Loucy (cell line): Measurements from ENCODE around the gene CDH4.

ENCODE experiments used
- H2AFZ ChIP-seq: fragments of 200-600 bp; sonication (generic); 2 replicates; pipeline ENCODE4 v1.6.0; 2016; ENCODE audit warnings: antibody characterized with exemption, mild to moderate bottlenecking, low read length, moderate library complexity
- H3F3A ChIP-seq: fragments of 200-600 bp; 2 replicates; pipeline ENCODE4 v1.6.0; 2016; ENCODE audit warnings: antibody characterized with exemption, low read depth, mild to moderate bottlenecking
- H3K27me3 ChIP-seq: fragments of 200-600 bp; sonication (generic); 2 replicates; pipeline ENCODE4 v1.6.1; 2014; ENCODE audit warnings: low read length, mild to moderate bottlenecking; ENCODE audit not compliant: insufficient read depth, poor library complexity, severe bottlenecking
- H3K36me3 ChIP-seq: fragments of 200-600 bp; sonication (generic); 2 replicates; pipeline ENCODE4 v1.6.1; 2016; ENCODE audit warnings: low read length; ENCODE audit not compliant: insufficient read depth
- H3K4me1 ChIP-seq: fragments of 200-600 bp; sonication (generic); 2 replicates; pipeline ENCODE4 v1.5.1; 2014; ENCODE audit warnings: low read length, mild to moderate bottlenecking; ENCODE audit not compliant: insufficient read depth, poor library complexity, severe bottlenecking
- H3K4me2 ChIP-seq: fragments of 200-600 bp; sonication (generic); 2 replicates; pipeline ENCODE4 v1.6.0; 2014; ENCODE audit warnings: antibody characterized with exemption, low read length, low read depth, mild to moderate bottlenecking; ENCODE audit not compliant: poor library complexity, severe bottlenecking
- H3K4me3 ChIP-seq: fragments of 200-600 bp; sonication (generic); 2 replicates; pipeline ENCODE4 v1.5.1; 2014; ENCODE audit warnings: low read length, mild to moderate bottlenecking, mixed read lengths; ENCODE audit not compliant: poor library complexity, severe bottlenecking
- H3K79me2 ChIP-seq: fragments of 200-600 bp; sonication (generic); 2 replicates; pipeline ENCODE4 v1.6.1; 2014; ENCODE audit warnings: low read length; ENCODE audit not compliant: insufficient read depth
- H3K9ac ChIP-seq: fragments of 200-600 bp; sonication (generic); 2 replicates; pipeline ENCODE4 v1.6.0; 2014; ENCODE audit warnings: mild to moderate bottlenecking, low read depth, low read length, moderate library complexity; ENCODE audit not compliant: poor library complexity, severe bottlenecking
- H3K9me2 ChIP-seq: fragments of 200-600 bp; sonication (generic); replicated peaks from 2 replicates; pipeline ENCODE4 v1.6.1; 2016; ENCODE audit warnings: low read depth, low read length, mixed read lengths
- H3K9me3 ChIP-seq: fragments of 200-600 bp; sonication (generic); 2 replicates; pipeline ENCODE4 v1.6.1; 2014; ENCODE audit warnings: mild to moderate bottlenecking, antibody characterized with exemption, low read length, low read depth; ENCODE audit not compliant: insufficient read depth
- H4K20me1 ChIP-seq: fragments of 200-600 bp; sonication (generic); 2 replicates; pipeline ENCODE4 v1.6.0; 2014; ENCODE audit warnings: antibody characterized with exemption, low read length, mild to moderate bottlenecking; ENCODE audit not compliant: insufficient read depth, poor library complexity, severe bottlenecking
- EZH2phosphoT487 ChIP-seq: fragments of 200-600 bp; IDR thresholded peaks from 2 replicates; pipeline ENCODE4 v1.6.1; 2018; ENCODE audit warnings: antibody characterized with exemption, mild to moderate bottlenecking, moderate library complexity, borderline replicate concordance
- TF ChIP-seq, protein P1 (sequence below): fragments of 200-600 bp; sonication (generic); conservative IDR thresholded peaks from 2 replicates; pipeline ENCODE4 v1.5.1; 2014; ENCODE audit warnings: mild to moderate bottlenecking, antibody characterized with exemption, low read length

CDH4 gene

DNA sequence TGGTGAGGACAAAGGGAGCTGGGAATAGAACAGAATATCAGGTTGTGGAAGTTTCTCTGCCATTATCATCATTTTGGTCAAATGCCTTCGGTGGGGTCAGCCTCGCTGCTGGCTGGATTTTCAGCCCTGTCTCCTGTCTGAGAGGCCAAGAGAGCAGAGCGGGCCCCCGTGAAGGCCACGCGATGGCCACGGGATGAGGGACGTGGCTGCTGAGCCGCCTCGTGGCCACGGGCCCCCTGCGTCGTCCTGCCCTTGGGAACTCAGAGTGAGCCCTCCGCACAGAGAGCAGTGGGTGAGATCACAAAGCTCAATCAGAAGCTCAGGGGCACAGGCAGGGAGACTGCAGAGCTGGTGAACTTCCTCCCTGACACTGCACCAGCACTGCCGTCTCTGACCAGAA, 363.7 kb downstream of the CDH4 start:
- Histone ChIP-seq H3K9ac (no peak overlapping the region), H3K27me3 (no peaks in the 10 kb centered on the region), H2AFZ (no peak overlapping the region), H3K36me3 (peaks cover 5% of the 10 kb centered on the region; the same call in 1 of the 2 replicates), H3K9me3 (no peaks in the 10 kb centered on the region; the same call in 1 of the 2 replicates), H3F3A (no peaks in the 10 kb centered on the region), H3K4me3 (no peak overlapping the region), H3K4me2 (no peak overlapping the region), H3K79me2 (peaks cover 6% of the 10 kb centered on the region; the same call in 1 of the 2 replicates), H3K9me2 (no peaks in the 10 kb centered on the region), H3K4me1 (no peaks in the 10 kb centered on the region), H4K20me1 (no peaks in the 10 kb centered on the region)
- no peak for TF ChIP-seq EZH2phosphoT487
- TF ChIP-seq, protein P1, sequence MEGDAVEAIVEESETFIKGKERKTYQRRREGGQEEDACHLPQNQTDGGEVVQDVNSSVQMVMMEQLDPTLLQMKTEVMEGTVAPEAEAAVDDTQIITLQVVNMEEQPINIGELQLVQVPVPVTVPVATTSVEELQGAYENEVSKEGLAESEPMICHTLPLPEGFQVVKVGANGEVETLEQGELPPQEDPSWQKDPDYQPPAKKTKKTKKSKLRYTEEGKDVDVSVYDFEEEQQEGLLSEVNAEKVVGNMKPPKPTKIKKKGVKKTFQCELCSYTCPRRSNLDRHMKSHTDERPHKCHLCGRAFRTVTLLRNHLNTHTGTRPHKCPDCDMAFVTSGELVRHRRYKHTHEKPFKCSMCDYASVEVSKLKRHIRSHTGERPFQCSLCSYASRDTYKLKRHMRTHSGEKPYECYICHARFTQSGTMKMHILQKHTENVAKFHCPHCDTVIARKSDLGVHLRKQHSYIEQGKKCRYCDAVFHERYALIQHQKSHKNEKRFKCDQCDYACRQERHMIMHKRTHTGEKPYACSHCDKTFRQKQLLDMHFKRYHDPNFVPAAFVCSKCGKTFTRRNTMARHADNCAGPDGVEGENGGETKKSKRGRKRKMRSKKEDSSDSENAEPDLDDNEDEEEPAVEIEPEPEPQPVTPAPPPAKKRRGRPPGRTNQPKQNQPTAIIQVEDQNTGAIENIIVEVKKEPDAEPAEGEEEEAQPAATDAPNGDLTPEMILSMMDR: no peak

DNA sequence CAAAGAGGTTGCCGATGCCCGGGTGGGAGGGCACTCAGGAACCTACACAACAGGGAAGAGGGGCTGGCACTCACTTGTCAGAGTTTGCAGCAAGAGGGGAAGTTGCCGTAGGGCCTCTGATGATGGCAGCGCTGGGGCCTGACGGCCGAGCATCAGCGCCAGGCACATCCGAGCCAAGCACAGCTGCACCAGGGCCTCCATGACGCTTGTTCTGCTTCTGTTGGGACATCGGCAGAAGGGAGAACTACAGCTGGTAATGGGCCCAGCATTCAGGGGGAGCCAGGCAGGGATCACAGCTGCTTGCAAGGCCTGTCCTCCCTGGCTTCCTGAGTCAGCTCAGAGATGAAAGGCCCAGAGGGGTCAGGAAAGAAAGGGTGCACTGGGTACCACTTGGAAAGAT, 367.7 kb downstream of the CDH4 start:
- Histone ChIP-seq H3K9ac (no peak overlapping the region), H3K4me2 (no peak overlapping the region), H3F3A (no peaks in the 10 kb centered on the region), H3K27me3 (no peaks in the 10 kb centered on the region), H3K36me3 (peaks cover 5% of the 10 kb centered on the region; the same call in 1 of the 2 replicates), H2AFZ (no peak overlapping the region), H4K20me1 (peaks cover 4% of the 10 kb centered on the region), H3K9me2 (no peaks in the 10 kb centered on the region), H3K4me1 (no peaks in the 10 kb centered on the region), H3K9me3 (no peaks in the 10 kb centered on the region; the same call in 1 of the 2 replicates), H3K79me2 (peaks cover 6% of the 10 kb centered on the region; the same call in 1 of the 2 replicates), H3K4me3 (no peak overlapping the region)
- TF ChIP-seq, protein P1: no peak
- TF ChIP-seq EZH2phosphoT487: no peak

DNA sequence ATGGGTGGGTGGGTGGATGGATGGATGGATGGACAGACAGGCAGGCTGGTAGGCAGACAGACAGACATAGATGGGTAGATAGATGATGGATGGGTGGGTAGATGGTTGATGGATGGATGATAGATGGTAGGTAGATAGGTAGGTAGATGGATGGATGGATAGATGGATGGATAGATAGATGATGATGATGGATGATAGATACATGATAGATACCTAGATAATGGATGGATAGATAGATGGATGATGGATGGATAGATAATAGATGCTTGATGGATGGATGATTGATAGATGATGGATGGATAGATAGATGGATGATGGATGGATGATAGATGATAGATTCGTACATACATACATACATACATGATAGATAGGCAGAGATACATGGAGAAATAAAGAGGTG, 368.1 kb downstream of the CDH4 start:
- TF ChIP-seq, protein P1: no peak
- no peak for TF ChIP-seq EZH2phosphoT487
- no peak overlapping the region for H3K4me2 ChIP-seq
- H4K20me1 ChIP-seq: peaks cover 4% of the 10 kb centered on the region

More for the DNA sequence above, 368.1 kb downstream of the CDH4 start:
- no peaks in the 10 kb centered on the region for H3K9me2 ChIP-seq
- H3K4me1 ChIP-seq: no peaks in the 10 kb centered on the region
- H3F3A ChIP-seq: no peaks in the 10 kb centered on the region
- no peaks in the 10 kb centered on the region for H3K27me3 ChIP-seq
- no peak overlapping the region for H3K9ac ChIP-seq
- H2AFZ ChIP-seq: no peak overlapping the region
- peaks cover 5% of the 10 kb centered on the region; the same call in 1 of the 2 replicates for H3K36me3 ChIP-seq
- no peak overlapping the region for H3K4me3 ChIP-seq
- no peaks in the 10 kb centered on the region; the same call in 1 of the 2 replicates for H3K9me3 ChIP-seq
- peaks cover 6% of the 10 kb centered on the region; the same call in 1 of the 2 replicates for H3K79me2 ChIP-seq
